GM08714 (cell line): ENCODE data around the gene ST8SIA5.

Experiments
- H3K4me3 ChIP-seq: fragments of 200-500 bp; sonication (Bioruptor generic); 2 replicates; pipeline ENCODE4 v1.5.1; 2014; ENCODE audit warnings: mild to moderate bottlenecking, low read length, inconsistent platforms
- ZNF274 ChIP-seq: IDR thresholded peaks from 2 replicates; pipeline ENCODE4 v1.6.1; 2012; ENCODE audit warnings: mild to moderate bottlenecking, low read depth, low read length

The ST8SIA5 gene

DNA sequence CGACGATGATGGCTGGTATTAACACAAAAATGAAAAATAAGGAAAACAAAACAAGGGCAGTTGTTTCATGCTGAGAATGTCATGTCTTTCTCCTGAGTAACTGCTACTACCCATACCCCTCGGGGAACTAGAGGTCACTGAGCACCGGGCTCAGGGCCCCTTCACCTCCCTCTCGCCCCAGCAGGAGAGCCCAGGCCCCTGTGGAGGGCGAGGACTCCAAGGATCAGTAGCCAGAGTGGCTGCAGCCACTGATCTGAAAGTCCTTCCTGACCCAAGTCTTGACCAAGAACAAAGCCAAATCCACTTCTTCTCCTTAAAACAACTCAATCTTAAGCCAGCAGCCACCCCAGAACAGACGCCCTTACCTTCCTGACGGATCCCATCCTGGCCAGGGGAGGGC is 25.5 kb downstream of the ST8SIA5 start:
- TF ChIP-seq ZNF274, result no peak
- no peak overlapping the region for H3K4me3 ChIP-seq

DNA sequence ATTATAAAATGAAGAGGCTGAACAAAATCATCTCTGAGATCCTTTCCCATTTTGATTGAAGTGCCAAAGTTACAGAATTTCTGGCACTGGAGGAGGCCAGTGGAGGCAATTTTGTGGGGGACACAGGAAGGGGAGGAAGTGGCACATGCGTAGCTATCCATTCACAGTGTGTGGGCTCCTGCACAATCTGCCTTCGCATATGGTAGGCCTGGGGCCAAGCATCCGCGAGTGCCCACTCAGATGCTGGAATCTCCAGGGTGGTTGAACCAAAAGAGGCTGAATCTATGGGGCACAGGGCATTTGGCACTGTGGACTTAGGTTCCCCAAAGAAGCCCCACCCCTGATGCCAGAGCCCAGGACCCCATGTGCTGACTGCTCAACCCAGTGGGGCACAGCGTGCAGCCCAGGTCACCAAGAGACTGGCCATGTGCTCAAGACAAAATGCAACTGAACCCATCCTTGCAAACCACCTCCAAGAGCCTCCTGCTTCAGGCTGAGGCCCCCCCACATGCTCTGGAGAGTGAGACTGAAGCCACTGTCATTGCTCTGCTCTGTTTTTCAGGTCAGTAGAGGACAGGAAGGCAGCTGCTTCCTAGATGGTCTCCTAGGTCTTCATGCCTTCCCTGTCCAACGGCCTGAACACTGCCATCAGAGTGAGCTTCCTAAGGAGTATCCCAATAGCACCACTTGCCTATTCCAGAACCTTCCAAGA is 28.5 kb downstream of the ST8SIA5 start:
- TF ChIP-seq ZNF274, result no peak
- no peak overlapping the region for H3K4me3 ChIP-seq

DNA sequence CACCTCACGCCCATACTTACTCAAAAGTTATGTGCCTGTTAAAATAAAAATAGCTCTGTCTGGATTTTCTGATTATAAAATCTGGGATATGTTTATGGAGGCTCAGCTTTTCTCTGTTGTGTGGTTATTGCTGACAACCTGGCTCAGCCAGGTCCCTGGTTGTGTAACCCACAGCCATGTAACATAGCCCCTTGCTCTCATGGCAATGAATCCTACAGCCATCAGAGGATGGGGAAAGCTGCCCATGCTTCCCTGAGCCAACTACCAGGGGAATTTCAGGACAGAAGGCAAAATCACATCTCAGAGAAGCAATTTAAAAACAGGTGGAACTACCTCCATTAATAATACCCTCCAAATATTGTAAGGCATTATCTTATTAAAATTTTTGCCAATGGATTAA is 29.7 kb downstream of the ST8SIA5 start:
- TF ChIP-seq ZNF274, result no peak
- no peak overlapping the region for H3K4me3 ChIP-seq

DNA sequence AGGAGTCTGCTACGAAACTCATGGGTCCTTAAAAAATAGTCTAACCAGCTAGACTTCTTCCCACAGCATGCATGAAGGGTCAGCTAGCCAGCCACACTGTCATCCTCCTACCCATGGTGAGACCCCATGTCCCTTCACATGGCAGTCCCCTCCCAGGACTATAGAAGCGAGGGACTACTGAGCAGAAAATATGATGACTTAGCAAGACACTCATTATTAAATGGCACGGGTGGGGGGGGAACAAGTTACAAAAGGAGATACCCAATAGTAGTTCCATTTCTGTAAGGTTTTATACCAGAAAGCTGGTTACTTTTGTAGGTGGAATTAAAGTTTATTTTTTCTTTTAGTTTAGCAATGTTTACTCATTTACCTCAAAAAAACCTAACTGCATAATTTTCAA is 31.5 kb downstream of the ST8SIA5 start:
- TF ChIP-seq ZNF274, result no peak
- H3K4me3 ChIP-seq, result no peak overlapping the region

DNA sequence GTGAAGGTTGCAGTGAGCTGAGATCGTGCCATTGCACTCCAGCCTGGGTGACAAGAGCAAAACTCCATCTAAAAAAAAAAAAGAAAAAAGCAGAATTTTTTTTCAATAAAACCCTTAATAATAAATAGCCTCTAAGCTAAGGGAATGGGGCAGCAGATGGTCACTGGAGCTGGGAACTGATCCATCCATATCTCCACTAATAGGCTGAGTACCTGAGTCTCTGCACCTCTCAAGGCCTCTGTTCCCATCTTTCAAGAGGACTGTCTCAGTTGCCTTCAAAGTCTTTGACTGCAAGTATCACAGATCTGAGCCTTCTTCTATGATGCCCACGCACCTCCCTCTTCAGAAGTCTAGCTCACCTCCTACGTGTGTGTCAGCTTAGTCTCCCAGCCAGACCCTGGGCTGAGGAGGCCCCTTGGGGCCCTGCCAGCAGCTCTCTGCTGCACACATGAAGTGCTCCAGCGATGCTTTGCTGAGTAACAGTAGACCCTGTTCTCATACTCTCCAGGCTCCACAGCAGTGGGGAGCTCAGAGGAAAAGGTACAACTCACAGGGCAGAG is 32.9 kb downstream of the ST8SIA5 start:
- H3K4me3 ChIP-seq, result no peak overlapping the region
- no peak for TF ChIP-seq ZNF274

DNA sequence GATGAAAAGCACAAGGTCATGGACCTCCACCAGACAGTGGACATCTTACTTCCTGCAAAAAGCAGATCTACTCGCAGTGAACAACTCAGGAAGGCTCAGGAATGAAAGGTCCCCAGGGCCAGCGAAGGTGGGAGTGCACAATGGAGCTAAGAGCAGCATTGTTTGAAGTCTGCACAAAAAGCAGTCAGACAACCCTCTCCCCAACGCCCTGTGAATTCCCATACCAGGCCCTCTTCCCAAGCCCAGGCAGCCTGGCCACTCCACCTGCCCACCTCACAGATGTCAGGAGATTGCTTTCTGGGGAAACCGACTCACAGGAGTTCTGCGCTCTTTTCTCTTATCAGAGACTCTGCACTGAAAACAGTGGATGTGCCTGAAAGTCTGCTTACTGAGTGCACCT is 34.8 kb downstream of the ST8SIA5 start:
- H3K4me3 ChIP-seq, result no peak overlapping the region
- no peak for TF ChIP-seq ZNF274

DNA sequence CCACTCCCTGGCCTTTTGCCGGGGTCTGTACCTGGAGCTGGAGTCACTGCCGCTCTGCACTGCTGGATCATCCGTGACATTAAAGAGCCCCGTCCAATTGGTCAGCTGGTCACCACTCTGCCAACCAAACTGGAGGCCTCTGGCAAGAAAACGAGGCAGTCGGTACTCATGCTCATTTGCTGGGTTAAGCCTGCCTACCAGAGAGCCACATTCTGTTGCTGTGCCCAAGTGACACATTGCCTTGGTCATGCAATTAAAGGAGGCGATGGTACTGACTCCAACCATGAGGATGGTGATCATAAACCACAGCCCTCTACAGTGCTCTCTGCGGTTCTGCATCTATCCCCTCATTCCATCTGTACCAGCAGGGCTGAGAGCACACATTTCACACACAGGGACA is 35.5 kb downstream of the ST8SIA5 start:
- TF ChIP-seq ZNF274, result no peak
- no peak overlapping the region for H3K4me3 ChIP-seq

DNA sequence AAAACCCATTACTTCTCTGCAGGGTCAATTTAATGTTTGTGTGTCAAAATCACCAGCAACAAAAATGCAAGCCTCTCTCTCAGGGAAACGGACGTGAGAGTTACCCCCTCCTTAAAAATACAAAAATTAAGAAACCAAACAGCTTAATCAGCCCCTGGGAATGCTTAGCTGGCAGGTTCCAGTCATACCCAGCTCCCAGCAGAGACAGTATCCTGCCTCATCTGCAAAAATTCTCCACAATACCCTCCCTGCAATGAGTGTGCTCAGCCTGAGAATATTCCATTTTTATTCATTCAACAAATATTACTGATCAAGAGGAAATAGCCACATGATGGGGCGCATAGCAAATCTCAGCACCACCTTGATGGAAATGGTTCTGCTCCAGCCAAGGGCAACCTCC is 36.3 kb downstream of the ST8SIA5 start:
- H3K4me3 ChIP-seq, result no peak overlapping the region
- TF ChIP-seq ZNF274, result no peak

DNA sequence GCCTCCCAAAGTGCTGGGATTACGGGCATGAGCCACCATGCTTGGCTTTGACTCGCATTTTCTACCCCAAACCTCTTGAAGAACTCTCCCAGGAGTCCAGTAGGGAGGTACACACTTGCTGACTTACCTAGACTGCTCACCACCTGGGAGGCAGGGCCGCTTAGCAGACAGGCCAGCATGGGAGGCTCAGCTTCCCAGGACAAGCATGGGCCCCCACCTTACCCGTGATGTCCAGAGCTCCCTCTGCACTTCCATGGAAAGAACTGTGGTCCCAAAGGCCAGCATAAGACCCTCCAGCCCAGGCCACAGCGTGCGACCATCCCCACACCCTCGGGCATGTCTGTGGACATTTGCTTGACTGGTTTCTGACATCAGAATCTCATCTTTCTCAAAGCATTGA is 36.8 kb downstream of the ST8SIA5 start:
- no peak overlapping the region for H3K4me3 ChIP-seq
- TF ChIP-seq ZNF274, result no peak

DNA sequence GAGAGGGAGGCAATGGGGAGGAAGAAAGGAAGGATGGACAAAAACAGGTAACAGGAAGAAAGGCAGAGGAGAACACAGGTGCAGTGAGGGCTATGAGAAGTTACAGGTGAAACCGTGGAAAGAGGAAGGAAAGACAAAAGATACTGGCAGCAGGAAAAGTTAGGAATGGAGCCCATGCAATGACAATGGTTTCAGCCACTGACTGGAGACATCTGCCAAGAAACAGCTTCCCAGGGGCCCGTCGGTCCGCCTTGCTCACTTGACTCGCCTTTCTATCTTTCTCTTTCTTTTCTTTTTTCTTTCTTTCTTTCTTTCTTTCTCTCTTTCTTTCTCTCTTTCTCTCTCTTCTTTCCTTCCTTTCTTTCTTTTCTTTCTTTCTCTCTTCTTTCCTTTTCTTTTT is 37.5 kb downstream of the ST8SIA5 start:
- TF ChIP-seq ZNF274, result no peak
- H3K4me3 ChIP-seq, result no peak overlapping the region

DNA sequence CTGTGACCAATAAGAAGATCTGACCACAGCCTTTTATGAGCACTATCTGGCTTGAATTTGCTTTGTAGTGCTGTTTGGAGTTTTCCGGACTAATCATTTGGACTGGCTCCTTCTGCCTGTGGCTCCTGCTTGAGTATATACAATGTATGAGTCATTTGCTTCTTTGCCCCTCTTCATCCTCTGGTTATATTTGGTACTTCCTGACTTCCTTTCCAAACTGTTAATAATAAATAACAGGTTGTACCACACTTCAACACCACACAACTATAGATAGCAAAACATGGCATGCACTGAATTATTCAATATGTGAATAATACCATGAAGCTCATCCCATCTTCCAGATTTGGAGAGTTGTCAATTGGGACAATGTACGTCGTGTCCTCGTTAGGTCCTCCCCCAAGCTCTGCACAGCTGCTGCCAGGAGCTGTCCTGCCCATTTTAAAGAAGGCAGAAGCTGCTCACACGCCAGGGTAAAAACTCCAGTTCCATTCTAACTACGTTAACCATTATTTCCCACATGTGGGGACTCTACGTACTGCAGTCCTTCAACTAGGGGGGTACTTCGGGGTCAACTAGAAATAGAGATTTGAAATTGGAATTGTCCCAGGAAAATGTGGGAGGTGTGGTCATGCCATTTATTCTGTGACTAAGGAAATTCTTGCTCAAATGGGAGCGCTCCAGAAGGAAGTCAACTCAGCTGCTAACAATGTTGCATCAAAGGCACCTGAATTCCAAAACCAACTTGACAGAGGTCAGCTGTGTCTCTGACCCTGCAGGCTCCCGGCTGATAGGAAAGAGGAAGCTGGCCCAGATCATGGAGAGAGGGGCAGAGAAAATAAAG is 38.1 kb downstream of the ST8SIA5 start:
- no peak overlapping the region for H3K4me3 ChIP-seq
- no peak for TF ChIP-seq ZNF274

DNA sequence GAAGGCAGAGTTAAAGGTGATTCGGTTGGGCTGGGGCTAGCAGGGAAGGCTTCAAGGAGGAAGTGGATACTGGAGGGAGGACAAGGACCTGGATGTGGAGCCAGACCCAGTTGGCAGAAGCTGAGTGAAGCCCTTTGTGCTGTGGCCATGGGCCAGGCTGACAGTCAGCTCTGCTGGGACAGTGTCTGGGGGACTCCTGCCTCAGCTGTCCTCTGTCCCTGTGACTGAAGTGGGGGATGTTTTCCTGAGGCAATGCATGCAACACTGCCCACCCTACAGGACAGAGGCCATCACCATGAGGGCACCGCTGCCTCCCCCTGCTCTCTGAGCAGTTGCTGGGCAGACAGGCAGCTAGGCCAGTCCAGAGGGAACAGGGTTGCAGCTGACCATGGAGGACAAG is 40.0 kb downstream of the ST8SIA5 start:
- no peak for TF ChIP-seq ZNF274
- H3K4me3 ChIP-seq, result no peak overlapping the region

DNA sequence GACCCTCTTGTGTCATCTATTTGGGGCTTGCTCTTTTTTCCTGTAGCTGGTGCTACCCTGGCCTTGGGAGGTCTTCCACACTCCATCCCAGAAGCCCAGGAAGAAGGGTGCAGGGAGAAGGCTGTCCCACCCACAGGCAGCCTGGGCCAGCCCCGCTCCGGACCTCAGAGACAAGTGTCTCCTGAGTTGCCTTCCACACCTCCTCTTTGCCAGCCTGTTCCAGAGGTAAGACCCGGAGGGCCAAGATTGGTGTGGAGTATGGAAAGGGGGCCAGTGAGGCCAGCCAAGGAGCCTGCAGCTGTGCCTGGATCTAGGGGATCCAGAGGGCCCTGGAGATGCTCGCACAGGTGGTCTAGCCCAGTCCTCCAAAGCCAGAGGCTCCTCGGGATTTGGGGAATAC is 40.5 kb downstream of the ST8SIA5 start:
- no peak for TF ChIP-seq ZNF274
- H3K4me3 ChIP-seq, result no peak overlapping the region

DNA sequence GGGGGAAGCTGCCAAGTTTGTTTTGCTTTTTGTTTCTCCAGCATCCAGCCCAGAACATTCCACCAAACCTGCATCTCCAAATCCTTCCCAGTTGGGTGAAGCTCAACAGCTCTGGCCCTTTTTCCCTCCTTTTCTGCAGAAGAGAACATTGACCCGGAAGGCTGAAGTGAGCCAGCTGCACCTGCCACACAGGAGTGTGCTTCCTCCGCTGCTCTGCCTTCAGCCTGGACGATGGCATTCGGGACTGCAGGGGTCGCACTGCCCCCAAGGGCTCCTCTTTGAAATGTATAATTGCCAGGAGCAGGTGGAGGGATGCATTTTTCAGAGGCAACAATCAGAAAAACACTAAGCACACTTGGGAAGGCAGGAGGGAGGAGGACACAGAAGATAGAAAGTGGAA is 41.8 kb downstream of the ST8SIA5 start:
- no peak overlapping the region for H3K4me3 ChIP-seq
- TF ChIP-seq ZNF274, result no peak

DNA sequence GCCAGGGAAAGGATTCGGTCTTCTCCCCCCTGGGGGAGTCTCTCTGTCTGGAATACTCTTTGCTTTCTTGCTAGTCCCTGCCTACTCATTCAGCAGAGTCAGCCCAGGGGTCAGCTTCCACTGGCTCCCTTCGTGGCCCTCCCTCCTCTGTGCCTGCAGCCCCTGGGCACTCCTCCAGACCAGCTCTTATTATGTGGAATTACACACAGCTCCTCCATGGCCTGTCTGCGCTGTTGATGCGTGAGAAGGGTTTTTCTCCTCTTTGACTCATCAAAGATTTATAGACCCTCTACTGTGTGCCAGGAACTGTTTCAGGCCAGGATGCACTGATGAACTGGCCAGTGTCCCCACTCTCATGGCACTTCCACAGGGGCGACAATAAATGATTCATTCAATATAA is 44.4 kb downstream of the ST8SIA5 start:
- no peak for TF ChIP-seq ZNF274

More for the DNA sequence above, 44.4 kb downstream of the ST8SIA5 start:
- no peak overlapping the region for H3K4me3 ChIP-seq
